CD4-positive, alpha-beta T cell treated with Interferon gamma for 1 hour (primary cell): ENCODE measurements around the gene YES1.
"Not testable (repeated sequence)": the region's sequence is repeated elsewhere in the genome, so short reads cannot be mapped to it uniquely, and the experiment has no call there.

Experiments
- DNase-seq: peaks from one replicate; pipeline ENCODE4 v3.0.0-alpha.2; 2020

YES1 gene

DNA sequence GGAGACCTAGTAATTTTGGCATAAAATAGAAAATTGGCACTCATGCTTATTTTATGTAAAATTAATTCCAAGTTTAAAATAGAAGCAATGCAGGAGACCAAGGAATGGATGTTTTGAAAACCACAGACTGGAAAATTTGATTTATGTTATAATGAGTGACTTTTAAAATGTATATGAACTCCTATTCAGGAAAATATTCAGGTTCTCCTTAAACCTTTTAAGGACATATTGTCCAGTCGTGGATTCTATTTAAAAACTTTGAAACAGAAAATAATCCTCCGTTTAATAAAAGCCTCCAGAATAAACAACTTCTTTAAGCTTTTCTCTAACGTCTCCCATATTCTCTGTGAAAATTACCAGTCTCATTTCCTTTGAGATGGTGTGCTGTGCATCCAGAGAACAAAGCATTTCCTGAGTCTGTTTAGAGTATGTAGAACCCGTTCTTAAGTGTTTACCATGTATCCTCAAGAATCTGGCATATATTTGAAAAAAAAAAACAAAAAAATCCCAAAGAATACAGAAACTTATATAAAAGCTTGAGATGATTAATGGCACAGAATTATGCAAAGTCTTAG, 8.6 kb upstream of the YES1 start:
- no peak for DNase-seq

DNA sequence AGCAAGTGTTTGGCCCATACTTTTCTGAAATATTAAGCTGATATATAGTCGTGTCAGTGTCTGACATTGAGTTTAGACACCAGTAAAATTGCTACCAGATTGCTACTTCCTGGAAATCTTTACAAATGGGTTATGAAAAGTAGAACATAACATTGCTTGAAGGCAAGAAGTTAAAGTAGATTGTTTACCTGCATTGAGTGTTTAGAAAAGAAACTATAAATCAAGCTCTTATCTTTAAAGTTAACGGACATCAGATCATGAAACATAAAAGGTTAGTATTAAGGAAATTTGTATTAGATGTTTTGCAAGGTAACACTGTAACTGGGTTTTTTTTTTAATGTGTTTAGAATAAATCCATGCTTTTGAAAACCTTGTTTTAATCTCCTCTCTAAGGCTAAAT, 4.8 kb upstream of the YES1 start:
- DNase-seq, result no peak

DNA sequence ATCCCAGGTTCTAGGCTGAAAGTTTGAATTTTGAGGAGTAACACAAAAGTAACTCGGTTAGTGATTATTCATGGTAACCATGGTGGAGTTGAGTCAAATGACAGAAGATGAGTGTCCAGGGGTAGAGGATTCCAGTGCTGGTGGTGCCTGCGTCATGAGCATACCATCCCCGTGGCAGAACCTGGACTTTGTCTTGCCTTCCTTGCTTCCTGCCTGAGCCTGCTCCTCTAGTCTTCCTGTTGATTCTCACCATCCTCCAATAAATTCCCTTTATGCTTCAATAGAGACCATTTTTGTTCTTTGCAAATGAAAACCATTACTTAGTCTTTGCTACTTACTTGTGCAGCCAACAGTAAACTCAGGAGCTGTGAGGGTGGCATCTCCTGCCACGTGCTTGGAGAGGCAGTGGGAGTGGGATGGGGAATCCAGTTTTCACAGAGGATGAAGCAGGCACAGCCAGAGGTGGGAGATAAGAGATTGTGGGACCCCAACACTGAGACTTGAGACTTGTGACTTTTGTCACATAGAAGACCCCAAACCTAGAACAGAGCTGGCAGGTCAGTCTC, 4.1 kb upstream of the YES1 start:
- no peak for DNase-seq

DNA sequence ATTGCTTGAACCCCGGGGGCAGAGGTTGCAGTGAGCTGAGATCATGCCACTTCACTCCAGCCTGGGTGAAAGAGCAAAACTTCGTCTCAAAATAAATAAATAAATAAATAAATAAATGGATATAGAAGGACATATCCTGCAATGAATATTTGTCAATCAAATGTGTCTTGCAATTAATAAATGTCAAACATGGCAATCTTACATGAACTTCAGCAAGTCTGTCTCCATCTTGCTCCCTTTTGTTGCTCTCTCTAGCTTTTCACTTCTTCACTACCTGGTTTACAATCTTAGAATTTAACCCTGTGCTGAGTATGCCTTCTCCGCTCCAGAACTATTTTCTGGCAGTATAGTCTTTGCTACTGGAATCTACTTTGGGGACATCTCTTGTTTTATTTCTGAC, 3.3 kb upstream of the YES1 start:
- no peak for DNase-seq

DNA sequence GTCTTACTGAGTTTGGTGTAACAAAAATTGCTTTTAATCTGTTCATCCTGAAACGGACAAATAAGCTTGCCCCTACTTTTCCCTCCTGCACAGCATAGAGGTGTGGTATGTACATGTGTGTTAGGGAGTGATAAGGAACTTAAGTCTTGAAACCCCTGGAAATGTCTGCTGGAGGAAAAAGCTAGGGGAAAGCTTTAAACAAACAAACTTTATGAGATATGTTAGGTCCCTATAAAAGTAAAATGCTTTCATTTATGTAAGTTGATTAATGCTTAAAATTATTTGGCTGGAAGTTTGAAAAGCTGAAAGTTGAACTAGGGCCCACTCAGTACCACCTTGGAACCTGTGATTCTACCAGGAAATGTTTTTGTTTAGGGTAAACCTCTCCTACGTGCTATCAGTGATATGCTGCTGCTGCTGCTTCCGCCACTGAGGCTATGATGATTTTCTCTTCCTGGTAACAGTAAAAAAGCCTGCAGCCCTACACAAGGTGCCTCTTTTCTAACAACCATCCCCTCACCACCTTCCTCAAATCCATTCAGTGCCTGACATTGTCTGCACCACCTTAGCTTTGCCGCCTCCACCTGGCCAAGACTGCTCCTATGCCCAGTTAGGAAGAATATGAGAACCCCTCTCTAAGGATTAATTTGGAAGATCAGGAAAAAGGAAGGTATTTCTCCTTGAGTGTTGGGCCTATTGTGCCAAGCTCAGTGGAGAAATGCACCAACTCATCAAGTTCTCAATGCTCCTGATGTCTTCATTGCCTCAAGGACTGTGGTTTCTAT, 2.5 kb upstream of the YES1 start:
- DNase-seq, result no peak

DNA sequence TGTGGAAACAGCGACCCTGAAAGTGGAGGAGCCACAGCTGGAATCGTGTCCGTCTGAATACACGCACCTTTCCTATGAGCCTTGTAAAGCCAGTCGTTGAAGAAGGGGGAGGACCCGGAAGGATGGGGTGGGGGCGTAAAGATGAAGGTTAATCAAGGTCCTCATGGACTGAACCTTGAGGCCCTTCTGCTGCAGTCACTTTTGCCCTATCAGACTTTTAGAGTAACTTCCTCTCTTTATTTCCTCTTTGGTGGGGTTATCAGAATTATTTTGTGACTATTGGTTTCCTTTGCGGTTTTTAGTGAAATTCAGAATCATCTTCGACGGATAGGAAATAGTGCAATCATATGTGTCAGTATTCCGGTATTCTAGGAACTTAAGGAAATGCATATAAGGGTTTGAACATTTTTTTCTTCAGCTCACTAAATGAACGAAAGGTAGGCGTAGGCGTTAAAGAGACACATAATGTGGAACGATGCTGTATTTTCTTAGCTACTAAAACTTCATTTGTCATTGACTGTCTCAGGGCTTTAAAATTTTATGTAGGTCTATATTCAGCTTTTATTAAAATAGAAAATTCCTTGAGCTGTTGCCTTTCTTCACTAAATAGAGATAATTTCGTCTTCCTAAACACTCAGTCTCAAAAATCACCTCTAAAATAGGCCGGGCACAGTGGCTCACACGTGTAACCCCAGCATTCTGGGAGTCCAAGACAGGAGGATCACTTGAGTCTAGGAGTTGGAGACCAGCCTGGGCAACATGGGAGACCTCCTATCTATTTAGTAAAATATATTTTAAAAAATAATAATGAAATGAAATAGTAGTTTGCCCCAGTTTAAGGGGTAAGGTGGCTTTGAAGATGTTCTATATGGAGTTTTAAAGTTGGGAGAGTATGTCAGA, 1.4 kb upstream of the YES1 start:
- DNase-seq, result peak; percentile 23

DNA sequence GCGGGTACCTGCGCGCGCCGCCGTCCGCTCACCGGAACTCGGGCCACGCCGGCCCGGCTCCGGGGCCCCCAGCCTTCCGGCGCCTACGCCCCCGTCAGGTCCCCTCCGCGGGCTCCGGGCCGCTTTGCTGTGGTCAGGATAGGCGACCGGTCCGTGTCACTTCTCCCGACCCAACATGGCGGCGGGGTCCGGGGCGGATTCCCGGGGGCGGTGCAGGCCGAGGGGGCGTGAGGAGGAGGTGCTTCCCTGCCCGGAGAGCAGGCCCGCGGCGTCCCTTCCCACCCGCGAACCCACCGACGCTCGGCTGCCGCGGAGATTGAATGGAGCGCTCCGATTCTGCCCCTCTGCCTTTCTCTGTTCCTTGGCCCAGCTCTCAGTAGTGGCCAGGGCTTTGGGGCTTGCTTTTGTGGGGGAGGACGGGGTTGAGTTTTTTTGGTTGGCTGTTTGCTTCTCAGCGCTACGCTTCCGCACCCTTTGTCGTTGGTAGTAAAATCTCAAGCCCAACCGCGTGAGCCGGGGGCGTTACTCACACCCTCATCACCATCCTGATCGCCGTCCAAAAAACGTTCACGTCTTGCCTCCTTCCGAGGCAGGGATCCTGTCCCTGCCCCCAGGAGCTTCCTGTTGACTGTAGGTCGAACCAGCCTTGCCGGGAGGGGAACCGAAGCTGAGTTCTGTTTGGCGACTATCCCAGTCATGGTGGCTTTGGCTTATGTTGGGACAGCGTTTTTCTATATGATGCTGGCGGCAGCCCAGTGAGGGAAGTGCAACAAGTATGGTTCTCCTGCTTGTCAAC, 532 bp upstream of the YES1 start:
- peak; percentile 65 for DNase-seq

DNA sequence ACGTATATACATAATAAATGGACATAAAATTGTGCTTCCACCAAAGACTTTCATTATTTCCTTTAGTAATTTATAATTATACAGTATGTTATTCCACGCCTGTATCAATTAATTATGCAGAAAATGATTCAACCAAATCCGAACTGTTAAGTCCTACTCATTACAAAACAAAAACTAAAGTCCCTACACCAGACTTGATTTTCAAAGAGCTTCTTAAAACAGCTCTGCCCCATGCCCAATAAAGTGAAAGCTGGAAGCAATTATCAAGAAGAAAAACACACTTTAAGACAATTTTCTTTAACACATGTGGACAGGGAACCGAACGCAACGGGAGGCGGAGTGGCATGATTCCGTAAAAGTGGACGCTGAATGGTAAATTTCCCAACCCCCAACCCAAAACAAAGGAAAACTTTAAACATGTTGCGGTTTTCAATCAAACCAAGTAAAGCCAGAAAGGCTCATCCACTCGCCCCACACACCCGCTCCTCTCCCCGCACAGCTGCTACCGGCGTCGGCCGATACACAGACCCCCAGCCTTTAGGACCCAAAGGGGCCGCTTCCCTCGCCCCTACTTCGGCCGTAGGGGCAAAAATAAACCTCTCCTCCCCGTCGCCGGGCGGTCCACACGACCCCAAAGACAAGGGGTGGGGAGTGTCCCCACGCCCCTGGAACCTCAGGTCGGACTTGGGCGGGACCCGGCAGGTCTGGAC, 705 bp downstream of the YES1 start:
- DNase-seq, result no peak

DNA sequence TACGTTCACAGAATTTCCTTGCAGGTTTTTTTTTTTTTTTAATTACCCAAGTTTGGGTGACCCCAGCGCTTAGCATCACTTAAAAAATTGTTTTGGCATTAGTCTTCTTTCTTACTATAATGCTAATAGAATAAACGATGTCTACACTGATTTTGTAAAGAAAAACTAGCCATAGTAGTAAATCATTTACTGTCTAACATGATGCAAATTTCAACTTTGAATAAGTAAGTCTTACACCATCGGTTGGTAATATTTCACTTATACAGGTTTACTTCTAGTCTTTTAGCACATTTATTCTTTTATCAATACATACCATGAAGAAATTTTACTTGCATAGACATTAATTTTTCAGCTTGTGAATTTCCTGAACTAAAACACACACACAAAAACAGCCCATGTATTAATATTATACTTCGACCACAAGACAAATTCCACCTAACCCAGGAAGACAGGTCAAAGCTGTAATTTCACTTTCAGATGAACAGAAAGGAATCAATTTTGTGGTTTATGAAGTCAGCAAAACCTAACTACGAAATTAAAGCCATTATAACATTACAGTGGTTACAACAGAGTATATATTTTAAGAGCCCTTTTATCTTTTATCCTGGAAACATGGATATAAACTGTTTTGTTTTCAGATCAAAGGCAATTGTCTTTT, 1.9 kb downstream of the YES1 start:
- DNase-seq, result no peak

DNA sequence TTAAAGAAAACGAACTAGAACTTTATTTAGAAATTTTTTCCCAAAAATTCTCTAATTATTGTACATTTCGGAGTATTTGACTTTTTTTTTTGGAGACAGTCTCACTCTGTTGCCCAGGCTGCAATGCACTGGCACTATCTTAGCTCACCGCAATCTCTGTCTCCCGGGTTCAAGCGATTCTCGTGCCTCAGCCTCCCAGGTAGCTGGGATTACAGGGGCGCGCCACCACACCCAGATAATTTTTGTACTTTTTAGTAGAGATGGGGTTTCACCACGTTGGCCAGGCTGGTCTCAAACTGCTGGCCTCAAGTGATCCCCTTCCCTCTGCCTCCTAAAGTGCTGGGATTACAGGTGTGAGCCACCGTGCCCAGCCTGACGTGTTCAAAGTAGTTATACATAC, 2.8 kb downstream of the YES1 start:
- not testable (repeated sequence) for DNase-seq

DNA sequence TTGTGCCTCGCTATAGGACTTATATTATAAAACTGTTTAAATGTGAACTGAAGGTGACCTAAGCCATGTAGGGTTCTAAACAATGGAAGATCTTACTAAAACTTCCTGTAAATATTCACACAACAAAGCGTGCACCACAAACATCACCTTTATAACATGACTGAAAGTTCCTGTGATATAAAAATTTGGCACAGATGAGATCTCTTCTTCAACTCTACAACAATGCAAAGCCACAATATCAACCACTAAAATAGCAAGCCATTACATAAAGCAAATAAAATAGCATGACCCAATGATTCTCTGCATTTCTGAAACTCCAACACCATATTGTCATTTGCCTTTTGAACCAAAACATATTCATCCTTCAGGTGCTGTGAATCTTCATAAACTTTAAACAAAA, 3.5 kb downstream of the YES1 start:
- no peak for DNase-seq

DNA sequence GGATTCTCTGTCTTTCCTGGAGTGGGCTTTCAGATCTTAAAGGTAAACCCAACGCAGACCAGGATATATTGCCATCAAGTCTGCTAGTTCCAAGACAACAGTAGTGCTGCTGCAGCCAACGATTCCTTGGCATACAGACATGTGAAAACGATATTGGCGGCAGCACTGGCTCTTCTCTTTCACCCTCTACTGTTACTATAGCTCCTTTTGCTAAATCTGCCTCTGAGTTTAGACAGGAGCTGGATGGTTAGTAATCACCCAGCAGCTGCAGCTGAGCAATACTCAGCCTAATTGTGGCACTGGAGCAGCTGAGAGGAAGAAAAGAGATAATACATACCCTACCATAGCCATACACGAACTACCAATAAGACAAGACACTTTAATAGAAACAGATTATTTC, 4.0 kb downstream of the YES1 start:
- no peak for DNase-seq

DNA sequence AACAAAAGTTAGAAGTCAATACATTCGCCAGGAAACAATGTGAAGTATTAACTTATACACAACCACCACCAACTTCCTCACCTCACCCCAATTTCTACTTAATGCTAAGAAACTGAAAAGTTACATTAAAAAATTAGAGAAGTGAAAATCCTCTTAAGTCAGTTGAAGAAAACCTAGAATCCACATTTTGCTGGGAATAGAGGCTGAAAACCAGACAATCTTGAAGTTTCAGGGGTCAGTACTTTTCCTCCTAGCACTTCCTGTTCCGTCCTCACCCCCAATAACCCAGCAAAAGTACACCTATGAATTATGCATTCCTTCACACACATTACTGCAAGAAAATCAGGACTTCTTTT, 6.3 kb downstream of the YES1 start:
- no peak for DNase-seq

DNA sequence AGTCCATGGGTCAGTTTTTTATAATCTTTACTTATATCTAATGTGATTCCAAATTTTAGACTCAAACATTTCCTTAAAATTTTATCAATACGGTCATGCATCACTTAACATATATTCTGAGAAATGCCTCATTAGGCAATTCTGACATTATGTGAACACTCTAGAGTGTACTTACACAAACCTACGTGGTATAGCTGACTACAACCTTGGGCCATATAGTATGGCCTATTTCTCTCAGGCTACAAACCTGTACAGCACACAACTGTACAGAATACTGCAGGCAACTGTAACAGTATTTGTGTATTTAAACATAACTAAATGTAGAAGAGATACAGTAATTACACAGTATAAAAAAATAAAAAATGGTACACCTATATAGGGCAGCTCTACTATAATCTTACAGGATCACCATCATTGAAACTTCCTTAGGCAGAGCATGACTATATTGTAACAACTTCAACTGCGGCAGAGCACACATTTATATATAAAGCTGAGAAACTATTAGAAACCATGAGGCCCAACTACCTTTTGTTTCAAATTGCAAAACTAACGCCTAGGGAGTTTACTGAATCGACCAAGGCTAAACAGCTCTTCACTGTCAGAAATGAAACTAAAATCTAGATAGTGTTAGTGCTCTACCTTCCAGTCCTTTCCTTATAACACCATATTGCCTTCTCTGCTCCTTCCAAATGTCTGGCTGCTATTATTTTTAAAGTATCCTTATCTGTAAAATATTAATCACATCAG, 6.9 kb downstream of the YES1 start:
- no peak for DNase-seq

DNA sequence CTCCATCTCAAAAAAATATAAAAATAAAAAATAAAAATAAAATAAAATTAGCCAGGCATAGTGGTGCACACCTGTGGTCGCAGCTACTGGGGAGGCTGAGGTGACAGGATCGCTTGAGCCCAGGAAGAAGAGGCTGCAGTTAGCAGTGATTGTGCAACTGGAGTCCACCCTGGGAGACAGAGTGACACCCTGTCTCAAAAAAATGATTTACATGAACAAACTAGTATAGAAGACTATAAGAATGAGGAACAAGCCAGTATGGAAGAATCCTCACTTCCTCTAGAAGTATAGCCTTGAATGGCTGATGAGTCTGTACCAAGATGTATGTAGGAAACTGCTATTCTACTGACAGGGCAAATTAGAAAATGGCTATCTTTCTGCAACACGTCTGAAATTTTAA, 10.9 kb downstream of the YES1 start:
- DNase-seq, result no peak

DNA sequence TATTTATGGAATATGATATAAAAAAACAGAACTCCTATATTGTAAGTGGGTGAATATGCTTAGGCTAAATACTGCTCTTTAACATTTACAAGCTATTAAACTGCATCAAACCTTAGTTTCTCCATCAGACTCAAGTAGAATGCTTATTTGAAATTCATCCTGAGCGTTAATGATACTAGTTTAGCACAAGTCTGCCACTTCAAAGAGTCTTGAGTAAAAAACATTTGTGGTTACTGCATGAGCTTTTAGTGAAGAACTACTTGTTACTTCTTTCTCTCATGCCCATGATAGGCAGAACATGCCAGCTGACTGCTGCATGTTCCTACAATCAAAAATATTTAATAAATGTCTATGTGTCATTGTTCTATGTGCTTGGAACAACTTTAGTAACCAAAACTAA, 12.1 kb downstream of the YES1 start:
- no peak for DNase-seq

DNA sequence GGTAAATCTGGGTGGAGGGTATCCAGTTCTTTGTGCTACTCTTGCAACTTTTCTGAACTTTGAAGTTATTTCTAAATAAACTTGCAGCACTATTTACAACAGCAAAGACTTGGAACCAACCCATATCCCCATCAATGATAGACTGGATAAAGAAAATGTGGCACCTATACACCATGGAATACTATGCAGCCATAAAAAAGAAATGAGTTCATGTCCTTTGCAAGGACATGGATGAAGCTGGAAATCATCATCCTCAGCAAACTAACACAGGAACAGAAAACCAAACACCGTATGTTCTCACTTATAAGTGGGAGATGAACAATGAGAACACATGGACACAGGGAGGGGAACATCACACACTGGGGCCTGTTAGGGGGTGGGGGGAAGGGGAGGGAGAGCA, 16.7 kb downstream of the YES1 start:
- DNase-seq, result not testable (repeated sequence)

DNA sequence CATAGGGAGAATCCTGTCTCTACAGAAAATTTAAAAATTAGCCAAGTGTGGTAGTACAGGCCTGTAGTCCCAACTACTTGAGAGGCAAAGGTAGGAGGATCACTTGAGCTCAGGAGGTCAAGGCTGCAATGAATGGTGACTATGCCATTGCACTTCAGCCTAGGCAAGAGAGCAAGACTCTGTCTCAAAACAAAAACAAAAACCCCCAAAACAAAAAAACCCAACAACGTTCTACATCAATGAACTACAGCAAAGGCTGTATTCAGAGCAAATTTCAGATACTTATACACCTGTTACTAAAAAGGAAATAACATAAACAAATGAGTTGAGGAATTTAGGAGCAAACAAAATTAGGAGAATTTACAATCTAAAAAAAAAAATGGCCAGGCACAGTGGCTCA, 22.6 kb downstream of the YES1 start:
- DNase-seq, result no peak

DNA sequence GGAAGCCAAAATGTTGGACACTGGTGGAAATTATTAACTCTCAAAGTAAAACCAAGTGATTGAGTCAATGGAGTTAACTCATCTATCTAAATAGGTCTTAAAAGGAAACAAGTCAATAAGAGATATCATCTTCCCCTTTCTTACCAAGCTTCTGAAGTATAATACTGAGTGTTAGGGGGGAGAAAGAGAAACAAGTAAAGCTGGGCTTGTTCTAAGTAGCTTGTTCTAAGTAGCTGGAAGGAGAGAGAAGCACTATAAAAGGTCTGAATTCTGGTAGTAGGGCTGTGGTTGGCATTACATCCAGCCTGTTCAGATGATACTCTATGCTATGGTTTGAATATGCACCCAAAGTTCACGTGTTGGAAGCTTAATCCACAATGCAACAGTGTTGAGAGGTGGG, 26.8 kb downstream of the YES1 start:
- DNase-seq, result no peak

DNA sequence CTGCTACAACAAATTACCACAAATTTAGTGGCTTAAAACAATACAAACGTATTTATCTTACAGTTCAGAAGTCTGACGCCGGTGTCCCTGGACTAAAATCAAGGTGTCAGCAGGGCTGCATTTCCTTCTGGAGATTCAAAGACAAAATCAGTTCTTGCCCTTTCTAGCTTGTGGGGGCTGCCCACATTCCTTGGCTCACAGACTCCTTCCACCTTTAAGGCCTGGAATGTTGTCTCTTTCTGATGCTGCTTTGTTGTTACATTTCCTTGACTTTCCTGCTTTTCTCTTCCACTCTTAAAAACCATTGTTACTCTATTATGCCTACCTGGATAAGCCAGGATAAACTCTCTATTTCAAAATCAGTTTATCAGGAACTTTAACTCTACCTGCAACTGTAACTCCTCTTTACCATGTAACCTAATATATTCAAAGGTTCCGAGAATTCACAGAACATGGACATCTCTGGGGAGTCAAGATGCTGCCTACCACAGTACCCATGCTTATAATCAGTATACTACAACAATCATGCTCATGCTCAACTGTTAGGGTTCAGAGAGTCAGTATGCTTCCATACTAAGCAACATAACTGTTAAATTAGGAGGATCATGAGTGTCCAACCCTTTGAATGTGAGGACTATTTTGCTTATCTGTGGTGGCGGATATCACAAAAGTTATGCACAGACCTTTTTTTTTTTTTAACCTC, 27.4 kb downstream of the YES1 start:
- DNase-seq, result no peak
